B cell (primary cell): ENCODE data around the gene KCTD20.

ENCODE experiments used
- EZH2 ChIP-seq: IDR thresholded peaks from 2 replicates; pipeline ENCODE4 v1.6.1; 2012; ENCODE audit warnings: borderline replicate concordance, low read depth, mild to moderate bottlenecking, moderate library complexity, low read length; ENCODE audit not compliant: insufficient read depth, poor library complexity, severe bottlenecking
- TF ChIP-seq, protein P1 (sequence below): fragments of 200-600 bp; IDR thresholded peaks from one replicate; pipeline ENCODE4 v1.8.0; 2022; ENCODE audit warnings: antibody characterized with exemption, mild to moderate bottlenecking

GRCh38 chr6:36478051-36478526 lies 35.3 kb downstream of the KCTD20 start:
- TF ChIP-seq EZH2, result no peak
- TF ChIP-seq, protein P1, sequence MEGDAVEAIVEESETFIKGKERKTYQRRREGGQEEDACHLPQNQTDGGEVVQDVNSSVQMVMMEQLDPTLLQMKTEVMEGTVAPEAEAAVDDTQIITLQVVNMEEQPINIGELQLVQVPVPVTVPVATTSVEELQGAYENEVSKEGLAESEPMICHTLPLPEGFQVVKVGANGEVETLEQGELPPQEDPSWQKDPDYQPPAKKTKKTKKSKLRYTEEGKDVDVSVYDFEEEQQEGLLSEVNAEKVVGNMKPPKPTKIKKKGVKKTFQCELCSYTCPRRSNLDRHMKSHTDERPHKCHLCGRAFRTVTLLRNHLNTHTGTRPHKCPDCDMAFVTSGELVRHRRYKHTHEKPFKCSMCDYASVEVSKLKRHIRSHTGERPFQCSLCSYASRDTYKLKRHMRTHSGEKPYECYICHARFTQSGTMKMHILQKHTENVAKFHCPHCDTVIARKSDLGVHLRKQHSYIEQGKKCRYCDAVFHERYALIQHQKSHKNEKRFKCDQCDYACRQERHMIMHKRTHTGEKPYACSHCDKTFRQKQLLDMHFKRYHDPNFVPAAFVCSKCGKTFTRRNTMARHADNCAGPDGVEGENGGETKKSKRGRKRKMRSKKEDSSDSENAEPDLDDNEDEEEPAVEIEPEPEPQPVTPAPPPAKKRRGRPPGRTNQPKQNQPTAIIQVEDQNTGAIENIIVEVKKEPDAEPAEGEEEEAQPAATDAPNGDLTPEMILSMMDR, result no peak
